HFF-Myc (cell line): Measurements from ENCODE around the gene COL4A1.

Experiments
- DNase-seq: peaks from one replicate; pipeline ENCODE4 v3.0.0-alpha.2; 2011; ENCODE audit warnings: low read depth; ENCODE audit errors: extremely low read depth
- H3K4me3 ChIP-seq: replicated peaks from 2 replicates; pipeline ENCODE4 v1.5.1; 2011; ENCODE audit warnings: low read depth, mild to moderate bottlenecking, control low read depth, low read length
- TF ChIP-seq, protein P1 (sequence below): IDR thresholded peaks from 2 replicates; pipeline ENCODE4 v1.5.1; 2012; ENCODE audit warnings: mild to moderate bottlenecking, low read depth, low read length, control low read depth; ENCODE audit errors: missing control alignments

COL4A1 gene

DNA sequence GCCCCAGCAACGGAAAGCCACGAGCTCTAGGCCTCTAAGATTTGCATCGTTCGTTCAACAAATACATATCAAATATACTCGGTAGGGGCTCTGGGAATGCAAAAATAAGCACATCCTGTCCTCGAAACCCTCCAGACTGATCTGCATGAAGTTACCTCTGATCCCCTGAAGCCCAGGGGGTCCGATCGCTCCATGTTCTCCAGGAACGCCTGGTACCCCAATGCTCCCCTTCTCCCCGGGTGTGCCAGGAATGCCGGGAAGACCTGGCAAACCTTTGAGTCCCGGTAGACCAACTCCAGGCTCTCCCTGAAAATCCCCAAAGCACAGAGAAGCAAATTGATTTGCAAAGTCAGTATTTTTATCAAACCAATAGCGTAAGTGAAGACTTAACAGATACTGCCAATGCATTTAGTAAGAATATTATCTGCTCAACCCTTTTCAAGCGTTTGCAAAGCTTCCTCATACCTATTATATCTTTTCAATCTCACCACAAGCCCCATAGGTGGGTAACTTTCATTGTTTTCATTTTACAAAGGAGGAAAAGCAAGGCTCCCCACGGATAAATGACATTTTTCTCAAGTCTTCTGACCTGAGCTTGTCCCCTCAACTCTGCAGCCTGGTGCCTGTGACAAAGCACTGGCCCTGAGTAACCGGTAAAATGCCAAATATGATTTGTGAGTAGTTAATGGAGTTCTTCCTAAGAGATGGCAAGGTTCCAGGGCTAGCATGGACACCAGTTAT is 127.7 kb downstream of the COL4A1 start:
- no peak overlapping the region for H3K4me3 ChIP-seq
- TF ChIP-seq, protein P1, sequence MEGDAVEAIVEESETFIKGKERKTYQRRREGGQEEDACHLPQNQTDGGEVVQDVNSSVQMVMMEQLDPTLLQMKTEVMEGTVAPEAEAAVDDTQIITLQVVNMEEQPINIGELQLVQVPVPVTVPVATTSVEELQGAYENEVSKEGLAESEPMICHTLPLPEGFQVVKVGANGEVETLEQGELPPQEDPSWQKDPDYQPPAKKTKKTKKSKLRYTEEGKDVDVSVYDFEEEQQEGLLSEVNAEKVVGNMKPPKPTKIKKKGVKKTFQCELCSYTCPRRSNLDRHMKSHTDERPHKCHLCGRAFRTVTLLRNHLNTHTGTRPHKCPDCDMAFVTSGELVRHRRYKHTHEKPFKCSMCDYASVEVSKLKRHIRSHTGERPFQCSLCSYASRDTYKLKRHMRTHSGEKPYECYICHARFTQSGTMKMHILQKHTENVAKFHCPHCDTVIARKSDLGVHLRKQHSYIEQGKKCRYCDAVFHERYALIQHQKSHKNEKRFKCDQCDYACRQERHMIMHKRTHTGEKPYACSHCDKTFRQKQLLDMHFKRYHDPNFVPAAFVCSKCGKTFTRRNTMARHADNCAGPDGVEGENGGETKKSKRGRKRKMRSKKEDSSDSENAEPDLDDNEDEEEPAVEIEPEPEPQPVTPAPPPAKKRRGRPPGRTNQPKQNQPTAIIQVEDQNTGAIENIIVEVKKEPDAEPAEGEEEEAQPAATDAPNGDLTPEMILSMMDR: no peak
- no peak for DNase-seq

DNA sequence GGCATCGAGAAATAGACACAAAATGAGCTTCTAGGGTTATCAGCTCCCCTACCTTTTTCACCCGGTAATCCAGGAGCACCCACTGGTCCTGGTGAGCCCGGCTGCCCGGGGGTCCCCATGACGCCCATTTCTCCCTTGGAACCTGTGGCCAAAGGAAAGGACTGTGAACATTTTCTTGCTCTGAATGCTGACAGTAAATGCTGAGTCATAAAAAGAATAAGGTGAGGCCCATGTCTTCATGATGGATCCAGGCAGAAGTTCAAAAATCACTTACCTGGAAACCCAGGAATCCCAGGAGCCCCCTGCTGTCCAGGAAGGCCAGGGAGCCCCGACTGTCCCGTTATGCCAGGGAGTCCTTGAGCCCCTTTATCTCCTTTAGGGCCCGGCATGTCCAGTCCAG is 129.2 kb downstream of the COL4A1 start:
- TF ChIP-seq, protein P1: no peak
- H3K4me3 ChIP-seq: no peak overlapping the region
- DNase-seq: no peak

DNA sequence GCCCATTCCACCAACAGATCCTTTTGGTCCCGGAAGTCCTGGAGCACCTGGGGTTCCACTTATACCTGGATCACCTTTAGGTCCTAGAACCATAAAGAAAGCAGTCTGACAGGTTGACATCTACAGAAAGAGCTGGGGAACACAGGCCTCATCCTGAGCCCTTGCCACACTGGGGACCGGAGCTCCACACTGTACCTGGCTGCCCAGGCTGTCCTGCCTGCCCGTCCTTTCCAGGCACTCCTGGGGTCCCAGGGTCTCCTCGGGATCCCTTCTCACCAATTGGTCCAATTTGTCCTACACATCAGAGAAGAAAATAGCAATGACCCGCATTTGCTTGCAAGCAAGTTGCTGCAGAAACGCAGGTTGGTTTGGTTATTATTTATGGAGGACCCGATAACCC is 130.5 kb downstream of the COL4A1 start:
- TF ChIP-seq, protein P1: no peak
- no peak for DNase-seq
- no peak overlapping the region for H3K4me3 ChIP-seq

DNA sequence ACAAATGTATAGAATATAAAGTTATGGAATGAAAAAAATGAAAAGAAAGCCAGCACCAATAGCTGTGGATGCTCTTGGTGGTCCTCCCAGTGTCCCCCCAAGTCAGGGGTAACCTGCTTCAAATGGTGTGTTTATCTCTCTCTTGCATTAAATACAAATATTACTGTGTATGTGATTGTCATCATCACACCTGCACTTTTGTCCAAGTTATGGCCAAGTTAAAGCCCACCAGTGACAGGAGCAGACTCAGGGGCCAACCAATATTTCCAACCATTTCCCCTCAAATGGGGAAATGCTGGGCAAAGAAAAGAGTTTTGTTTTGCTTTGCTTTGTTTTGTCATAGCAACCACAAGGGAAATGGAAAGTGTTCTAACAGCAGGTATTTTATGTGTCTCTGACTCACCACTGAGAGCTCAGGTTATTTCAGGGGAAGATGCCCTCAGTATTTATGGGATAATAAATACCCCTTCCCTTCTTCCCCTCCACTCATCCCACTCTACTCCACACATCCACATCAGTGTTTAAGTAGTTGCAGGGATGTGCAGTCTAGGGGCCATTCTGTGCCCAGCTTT is 133.6 kb downstream of the COL4A1 start:
- no peak for DNase-seq
- H3K4me3 ChIP-seq: no peak overlapping the region
- TF ChIP-seq, protein P1: no peak

DNA sequence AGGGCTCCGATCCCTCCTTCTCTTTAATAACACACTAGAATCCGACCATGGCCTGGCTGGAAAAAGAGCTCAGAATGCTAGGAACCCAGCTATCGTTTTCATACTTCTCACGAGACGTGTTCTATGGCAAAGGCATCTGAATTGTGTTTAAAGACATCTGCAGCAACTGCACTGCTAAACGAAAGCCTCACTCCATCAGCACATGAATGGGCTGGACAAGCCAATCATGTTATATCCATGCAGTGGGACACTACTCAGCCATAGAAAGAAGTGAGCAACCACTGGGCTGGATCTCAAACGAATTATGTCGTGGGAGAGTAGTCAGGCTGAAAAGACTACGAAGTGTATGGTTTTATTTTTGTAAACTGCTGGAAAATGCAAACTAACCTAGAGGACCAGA is 136.1 kb downstream of the COL4A1 start:
- H3K4me3 ChIP-seq: no peak overlapping the region
- TF ChIP-seq, protein P1: no peak
- no peak for DNase-seq

DNA sequence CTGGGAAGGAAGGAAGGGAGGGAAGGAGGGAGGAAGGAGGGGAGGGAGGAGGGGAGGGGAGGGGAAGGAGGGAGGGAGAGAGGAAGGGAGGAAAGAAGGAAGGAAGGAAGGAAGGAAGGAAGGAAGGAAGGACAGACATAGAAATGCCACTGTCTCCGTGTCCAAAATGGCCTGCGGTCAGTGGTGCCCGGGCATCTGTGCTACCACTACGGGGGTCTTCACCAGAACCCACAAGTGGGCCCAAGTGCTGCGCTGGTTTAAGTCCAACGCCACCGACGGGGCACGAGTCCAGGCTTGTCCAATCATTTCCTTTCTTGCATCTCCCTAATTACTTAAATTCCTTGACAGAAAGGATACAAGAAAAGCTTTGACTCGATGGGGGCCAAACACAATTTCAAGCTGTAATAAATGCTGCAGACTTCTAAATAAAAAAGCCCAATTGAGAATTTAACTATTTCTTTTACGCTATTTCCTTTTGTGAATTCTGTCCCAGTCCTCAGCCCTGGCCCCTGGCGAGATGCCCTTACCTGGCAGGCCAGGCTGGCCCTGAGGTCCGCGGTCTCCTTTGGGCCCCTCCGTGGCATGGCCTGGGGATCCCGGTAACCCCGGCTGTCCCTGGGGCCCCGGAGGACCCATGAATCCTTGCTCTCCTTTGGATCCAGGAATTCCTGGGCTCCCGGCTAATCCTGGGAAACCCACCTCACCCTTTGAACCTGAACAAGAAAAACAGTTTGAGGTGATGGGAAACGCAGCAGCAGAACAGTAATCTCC is 136.8 kb downstream of the COL4A1 start:
- TF ChIP-seq, protein P1: no peak
- DNase-seq: no peak
- H3K4me3 ChIP-seq: no peak overlapping the region
